Hepatocyte (in vitro differentiated cells): ENCODE results near the gene ANKEF1.

Experiments
- EZH2 ChIP-seq: fragments of 200-600 bp; sonication (generic); IDR thresholded peaks from 2 replicates; pipeline ENCODE4 v1.6.1; 2016; ENCODE audit warnings: antibody characterized with exemption, mild to moderate bottlenecking, borderline replicate concordance
- TF ChIP-seq, protein P1 (sequence below): fragments of 200-600 bp; sonication (generic); IDR thresholded peaks from 2 replicates; pipeline ENCODE4 v1.5.1; 2016; ENCODE audit warnings: antibody characterized with exemption, mild to moderate bottlenecking; ENCODE audit not compliant: poor library complexity

DNA sequence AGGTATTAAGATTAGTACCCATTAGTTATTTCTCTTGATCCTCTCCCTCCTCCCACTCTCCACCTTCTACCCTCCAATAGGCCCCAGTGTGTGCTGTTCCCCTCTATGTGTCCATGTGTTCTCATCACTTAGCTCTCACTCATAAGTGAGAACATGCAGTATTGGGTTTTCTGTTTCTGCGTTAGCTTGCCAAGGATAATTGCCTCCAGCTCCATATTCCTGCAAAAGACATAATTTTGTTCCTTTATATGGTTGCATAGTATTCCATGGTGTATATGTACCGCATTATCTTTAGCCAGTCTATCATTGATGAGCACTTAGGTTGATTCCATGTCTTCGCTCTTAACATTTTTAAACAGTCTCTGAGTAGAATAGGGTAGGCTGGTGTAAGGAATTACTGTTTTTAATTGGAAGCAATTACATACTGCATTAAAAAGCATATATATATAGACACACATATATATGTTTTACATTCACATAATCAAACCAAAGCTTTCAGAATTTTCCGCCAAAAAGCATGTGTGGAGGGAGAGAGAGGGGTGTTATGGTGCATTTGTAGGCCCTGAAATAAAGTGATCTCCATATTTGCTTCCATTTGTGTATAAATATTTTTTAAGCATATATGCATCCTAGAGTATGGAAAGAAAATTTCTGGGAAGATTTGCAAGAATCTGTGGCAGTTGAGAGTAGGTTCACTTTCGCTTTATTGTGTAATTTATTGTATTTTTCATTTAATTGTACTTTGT lies 709 bp upstream of the ANKEF1 start:
- TF ChIP-seq, protein P1, sequence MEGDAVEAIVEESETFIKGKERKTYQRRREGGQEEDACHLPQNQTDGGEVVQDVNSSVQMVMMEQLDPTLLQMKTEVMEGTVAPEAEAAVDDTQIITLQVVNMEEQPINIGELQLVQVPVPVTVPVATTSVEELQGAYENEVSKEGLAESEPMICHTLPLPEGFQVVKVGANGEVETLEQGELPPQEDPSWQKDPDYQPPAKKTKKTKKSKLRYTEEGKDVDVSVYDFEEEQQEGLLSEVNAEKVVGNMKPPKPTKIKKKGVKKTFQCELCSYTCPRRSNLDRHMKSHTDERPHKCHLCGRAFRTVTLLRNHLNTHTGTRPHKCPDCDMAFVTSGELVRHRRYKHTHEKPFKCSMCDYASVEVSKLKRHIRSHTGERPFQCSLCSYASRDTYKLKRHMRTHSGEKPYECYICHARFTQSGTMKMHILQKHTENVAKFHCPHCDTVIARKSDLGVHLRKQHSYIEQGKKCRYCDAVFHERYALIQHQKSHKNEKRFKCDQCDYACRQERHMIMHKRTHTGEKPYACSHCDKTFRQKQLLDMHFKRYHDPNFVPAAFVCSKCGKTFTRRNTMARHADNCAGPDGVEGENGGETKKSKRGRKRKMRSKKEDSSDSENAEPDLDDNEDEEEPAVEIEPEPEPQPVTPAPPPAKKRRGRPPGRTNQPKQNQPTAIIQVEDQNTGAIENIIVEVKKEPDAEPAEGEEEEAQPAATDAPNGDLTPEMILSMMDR, result no peak
- no peak for TF ChIP-seq EZH2
